Esophagus (tissue), 2 donors: ENCODE data around the gene STX8. TPM values are rescaled to one million over a fixed set of nuclear protein-coding genes. Genes with fewer than 3 reads are reported as not detected.

Experiments used
- H3K27ac ChIP-seq, 2 donors: one replicate each; pipeline ENCODE4 v1.5.1; 2013; ENCODE audit warnings: low read depth in 2 of 2, mild to moderate bottlenecking in 2 of 2, inconsistent platforms in 1 of 2, low read length in 1 of 2, moderate library complexity in 1 of 2
- H3K27me3 ChIP-seq, 2 donors: one replicate each; pipeline ENCODE4 v1.6.1; 2013; ENCODE audit warnings: low read length in 2 of 2, control low read depth in 1 of 2, mild to moderate bottlenecking in 1 of 2; ENCODE audit not compliant: insufficient read depth in 2 of 2, control insufficient read depth in 1 of 2
- H3K36me3 ChIP-seq, 2 donors: one replicate each; pipeline ENCODE4 v1.6.1; 2013; ENCODE audit warnings: low read length in 1 of 2; ENCODE audit not compliant: control insufficient read depth in 2 of 2, insufficient read depth in 2 of 2
- H3K4me1 ChIP-seq, 2 donors: one replicate each; pipeline ENCODE4 v1.6.1; 2013; ENCODE audit warnings: low read length in 1 of 2; ENCODE audit not compliant: control insufficient read depth in 2 of 2, insufficient read depth in 2 of 2
- H3K4me3 ChIP-seq, 2 donors: one replicate each; pipeline ENCODE4 v1.5.1; 2013; ENCODE audit warnings: low read length in 2 of 2, mild to moderate bottlenecking in 2 of 2, low read depth in 1 of 2, moderate library complexity in 1 of 2
- H3K9me3 ChIP-seq, 2 donors: one replicate each; pipeline ENCODE4 v1.6.1; 2013; ENCODE audit warnings: mild to moderate bottlenecking in 2 of 2, low read depth in 1 of 2, low read length in 1 of 2, moderate library complexity in 1 of 2; ENCODE audit not compliant: control insufficient read depth in 2 of 2, insufficient read depth in 1 of 2
- WGBS, 2 donors: extraction: QIAGEN DNeasy Blood & Tissue Kit; methylation state at CpG; one replicate each; pipeline ENCODE4 v1.1.7; 2013; 5-methylcytosine and 5-hydroxymethylcytosine counted together
- polyA plus RNA-seq, 2 donors: library from polyadenylated mRNA; stranded (reverse); fragments of 200-250 nt; gene quantifications; one replicate each; pipeline ENCODE4 v1.2.3, GENCODE V29; 2013
- donor health status: healthy with polysubstance abuse.
- donor health status: Bipolar disorder and iron deficiency.

STX8 gene
- polyA plus RNA-seq, 2 donors = 37.0 to 44.8 TPM

GRCh38 chr17:9439851-9440250 is 135.8 kb downstream of the STX8 start:
- H3K36me3 ChIP-seq = no peaks in the 10 kb centered on the region
- no peak overlapping the region for H3K27ac ChIP-seq
- H3K4me3 ChIP-seq = no peak overlapping the region
- no peaks in the 10 kb centered on the region for H3K4me1 ChIP-seq
- H3K27me3 ChIP-seq = no peaks in the 10 kb centered on the region
- H3K9me3 ChIP-seq = no peaks in the 10 kb centered on the region
- 88 to 95% methylated on average over 3 of the region's 3 CpGs for WGBS, 2 donors

GRCh38 chr17:9436630-9437029 is 139.0 kb downstream of the STX8 start:
- Histone ChIP-seq H3K27me3 (no peaks in the 10 kb centered on the region), H3K4me1 (peaks cover 0 to 3% of the 10 kb centered on the region in 2 donors), H3K36me3 (no peaks in the 10 kb centered on the region), H3K4me3 (no peak overlapping the region), H3K27ac (no peak overlapping the region), H3K9me3 (no peaks in the 10 kb centered on the region)
- 60 to 74% methylated on average over 1 of the region's 1 CpG for WGBS, 2 donors

GRCh38 chr17:9435165-9435564 is 140.5 kb downstream of the STX8 start:
- Histone ChIP-seq H3K4me3 (no peak overlapping the region), H3K27ac (no peak overlapping the region), H3K4me1 (peaks cover 0 to 3% of the 10 kb centered on the region in 2 donors), H3K9me3 (no peaks in the 10 kb centered on the region), H3K36me3 (no peaks in the 10 kb centered on the region), H3K27me3 (no peaks in the 10 kb centered on the region)
- 95 to 96% methylated on average over 6 of the region's 6 CpGs for WGBS, 2 donors

GRCh38 chr17:9434642-9435057 is 141.0 kb downstream of the STX8 start:
- Histone ChIP-seq H3K4me3 (no peak overlapping the region), H3K36me3 (no peaks in the 10 kb centered on the region), H3K27ac (no peak overlapping the region), H3K9me3 (no peaks in the 10 kb centered on the region), H3K27me3 (no peaks in the 10 kb centered on the region), H3K4me1 (peaks cover 0 to 3% of the 10 kb centered on the region in 2 donors)
- WGBS, 2 donors = 76 to 86% methylated on average over 3 of the region's 3 CpGs

- 72 to 77% methylated on average over 7 of the region's 7 CpGs for WGBS, 2 donors
- no peaks in the 10 kb centered on the region for H3K9me3 ChIP-seq
- H3K4me3 ChIP-seq = no peak overlapping the region
- H3K27me3 ChIP-seq = no peaks in the 10 kb centered on the region
- peaks cover 0 to 3% of the 10 kb centered on the region in 2 donors for H3K4me1 ChIP-seq
- H3K36me3 ChIP-seq = no peaks in the 10 kb centered on the region
- peak overlapping the region; percentile 27 to 68 for H3K27ac ChIP-seq
Observed at GRCh38 chr17:9432934-9433421, 142.6 kb downstream of the STX8 start.

GRCh38 chr17:9432134-9432885 is 143.3 kb downstream of the STX8 start:
- H3K9me3 ChIP-seq = no peaks in the 10 kb centered on the region
- peaks cover 0 to 3% of the 10 kb centered on the region in 2 donors for H3K4me1 ChIP-seq
- peak overlapping the region; percentile 27 to 31 for H3K27ac ChIP-seq
- no peak overlapping the region for H3K4me3 ChIP-seq
- WGBS, 2 donors = 60 to 64% methylated on average over 6 of the region's 6 CpGs
- H3K36me3 ChIP-seq = no peaks in the 10 kb centered on the region
- H3K27me3 ChIP-seq = no peaks in the 10 kb centered on the region

- H3K4me1 ChIP-seq = peaks cover 0 to 3% of the 10 kb centered on the region in 2 donors
- H3K27ac ChIP-seq = peak overlapping the region in 1 of 2 donors; percentile 14
- no peaks in the 10 kb centered on the region for H3K36me3 ChIP-seq
- H3K27me3 ChIP-seq = no peaks in the 10 kb centered on the region
- no peak overlapping the region for H3K4me3 ChIP-seq
- H3K9me3 ChIP-seq = no peaks in the 10 kb centered on the region
- 58 to 59% methylated on average over 2 of the region's 2 CpGs for WGBS, 2 donors
Observed at GRCh38 chr17:9431620-9432019, 144.0 kb downstream of the STX8 start.

GRCh38 chr17:9427465-9428315 is 147.9 kb downstream of the STX8 start:
- H3K27me3 ChIP-seq = no peaks in the 10 kb centered on the region
- 52 to 66% methylated on average over 11 of the region's 11 CpGs for WGBS, 2 donors

GRCh38 chr17:9424071-9424640 is 151.5 kb downstream of the STX8 start:
- no peaks in the 10 kb centered on the region for H3K36me3 ChIP-seq
- H3K9me3 ChIP-seq = no peaks in the 10 kb centered on the region
- H3K27me3 ChIP-seq = no peaks in the 10 kb centered on the region
- no peak overlapping the region for H3K4me3 ChIP-seq
- WGBS, 2 donors = 94 to 95% methylated on average over 8 of the region's 8 CpGs
- H3K27ac ChIP-seq = no peak overlapping the region
- no peaks in the 10 kb centered on the region for H3K4me1 ChIP-seq

More at GRCh38 chr17:9427465-9428315, 147.9 kb downstream of the STX8 start:
- Histone ChIP-seq H3K4me3 (no peak overlapping the region), H3K27ac (no peak overlapping the region), H3K36me3 (no peaks in the 10 kb centered on the region), H3K4me1 (no peaks in the 10 kb centered on the region), H3K9me3 (no peaks in the 10 kb centered on the region)
